SK-N-SH treated with all-trans-retinoic acid at 6 μM for 48 hours (cell line): Measurements from ENCODE around the gene RGS10.

ENCODE experiments used
- ATAC-seq: fragments of 200-7000 bp; cut with Tn5 transposase; 3 replicates; pipeline ENCODE4 v1.9.1; 2020; ENCODE audit warnings: mild to moderate bottlenecking, moderate library complexity
- ARNTL ChIP-seq: fragments of 450-650 bp; formaldehyde crosslinking; IDR thresholded peaks from 2 replicates; pipeline ENCODE4 v1.5.0; 2020; ENCODE audit warnings: low read depth, mild to moderate bottlenecking, moderate library complexity, borderline replicate concordance
- BACH2 ChIP-seq: fragments of 250-450 bp; sonication (Bioruptor Pico); IDR thresholded peaks from 2 replicates; pipeline ENCODE4 v1.9.0; 2021; ENCODE audit warnings: mild to moderate bottlenecking, borderline replicate concordance
- CREB5 ChIP-seq: fragments of 250-450 bp; sonication (Bioruptor Pico); IDR thresholded peaks from 2 replicates; pipeline ENCODE4 v1.5.1; 2020; ENCODE audit warnings: low read depth, mild to moderate bottlenecking, moderate library complexity
- CSDC2 ChIP-seq: fragments of 250-450 bp; sonication (Bioruptor Pico); IDR thresholded peaks from 2 replicates; pipeline ENCODE4 v1.5.0; 2020; ENCODE audit warnings: mild to moderate bottlenecking, moderate library complexity
- CSRNP3 ChIP-seq: fragments of 250-450 bp; sonication (Bioruptor Pico); IDR thresholded peaks from 2 replicates; pipeline ENCODE4 v1.5.1; 2021; ENCODE audit warnings: mild to moderate bottlenecking, moderate library complexity
- ESRRG ChIP-seq: fragments of 250-450 bp; sonication (Bioruptor Pico); IDR thresholded peaks from 2 replicates; pipeline ENCODE4 v1.6.1; 2021; ENCODE audit warnings: mild to moderate bottlenecking
- ISL1 ChIP-seq: fragments of 250-450 bp; sonication (Bioruptor Pico); IDR thresholded peaks from 2 replicates; pipeline ENCODE4 v2.1.2; 2022; ENCODE audit warnings: mild to moderate bottlenecking, moderate library complexity
- OSR1 ChIP-seq: fragments of 250-450 bp; sonication (Bioruptor Pico); IDR thresholded peaks from 2 replicates; pipeline ENCODE4 v1.8.0; 2022; ENCODE audit warnings: moderate library complexity, mild to moderate bottlenecking, inconsistent platforms
- PATZ1 ChIP-seq: fragments of 250-450 bp; sonication (Bioruptor Pico); IDR thresholded peaks from 2 replicates; pipeline ENCODE4 v1.8.0; 2020; ENCODE audit warnings: mild to moderate bottlenecking, moderate library complexity, borderline replicate concordance
- POU6F1 ChIP-seq: fragments of 250-450 bp; sonication (Bioruptor Pico); IDR thresholded peaks from 2 replicates; pipeline ENCODE4 v1.8.0; 2021; ENCODE audit warnings: low read depth, mild to moderate bottlenecking, moderate library complexity, borderline replicate concordance
- PPARA ChIP-seq: fragments of 250-450 bp; sonication (Bioruptor Pico); IDR thresholded peaks from 2 replicates; pipeline ENCODE4 v1.5.0; 2020; ENCODE audit warnings: mild to moderate bottlenecking, borderline replicate concordance
- SNAI2 ChIP-seq: fragments of 250-450 bp; sonication (Bioruptor Pico); IDR thresholded peaks from 2 replicates; pipeline ENCODE4 v1.5.0; 2020; ENCODE audit warnings: mild to moderate bottlenecking, moderate library complexity
- TCF4 ChIP-seq: fragments of 250-450 bp; sonication (Bioruptor Pico); IDR thresholded peaks from 2 replicates; pipeline ENCODE4 v1.8.0; 2021; ENCODE audit warnings: mild to moderate bottlenecking, moderate library complexity, borderline replicate concordance
- TSHZ2 ChIP-seq: fragments of 250-450 bp; sonication (Bioruptor Pico); IDR thresholded peaks from 2 replicates; pipeline ENCODE4 v1.5.0; 2020; ENCODE audit warnings: mild to moderate bottlenecking, moderate library complexity
- ZC3H10 ChIP-seq: fragments of 250-450 bp; sonication (Bioruptor Pico); IDR thresholded peaks from 2 replicates; pipeline ENCODE4 v1.5.1; 2021; ENCODE audit warnings: mild to moderate bottlenecking, moderate library complexity
- ZFP30 ChIP-seq: fragments of 450-650 bp; formaldehyde crosslinking; IDR thresholded peaks from 2 replicates; pipeline ENCODE4 v1.5.0; 2022; ENCODE audit warnings: mild to moderate bottlenecking, moderate library complexity
- ZNF565 ChIP-seq: fragments of 450-650 bp; formaldehyde crosslinking; conservative IDR thresholded peaks from 2 replicates; pipeline ENCODE4 v1.5.0; 2020; ENCODE audit warnings: low read depth, mild to moderate bottlenecking, moderate library complexity
- ZNF8 ChIP-seq: fragments of 450-650 bp; formaldehyde crosslinking; IDR thresholded peaks from 2 replicates; pipeline ENCODE4 v1.5.0; 2020; ENCODE audit warnings: mild to moderate bottlenecking, moderate library complexity

The RGS10 gene

GRCh38 chr10:119541459-119542356 is 811 bp downstream of the RGS10 start:
- ATAC-seq: no peak

More at GRCh38 chr10:119541459-119542356, 811 bp downstream of the RGS10 start:
- TF ChIP-seq ISL1 (CRISPR knock-in tag): no peak
- no peak for TF ChIP-seq TCF4 (CRISPR knock-in tag)
- TF ChIP-seq OSR1 (CRISPR knock-in tag): no peak
- no peak for TF ChIP-seq SNAI2 (CRISPR knock-in tag)
- no peak for TF ChIP-seq CSDC2 (CRISPR knock-in tag)
- TF ChIP-seq ZNF565 (CRISPR knock-in tag): no peak
- TF ChIP-seq POU6F1 (CRISPR knock-in tag): no peak
- no peak for TF ChIP-seq BACH2 (CRISPR knock-in tag)
- TF ChIP-seq ESRRG (CRISPR knock-in tag): no peak
- TF ChIP-seq ZC3H10 (CRISPR knock-in tag): no peak
- no peak for TF ChIP-seq PPARA
- no peak for TF ChIP-seq ARNTL (CRISPR knock-in tag)
- no peak for TF ChIP-seq CSRNP3 (CRISPR knock-in tag)
- TF ChIP-seq TSHZ2 (CRISPR knock-in tag): no peak
- no peak for TF ChIP-seq ZFP30 (CRISPR knock-in tag)
- TF ChIP-seq ZNF8 (CRISPR knock-in tag): no peak
- TF ChIP-seq PATZ1 (CRISPR knock-in tag): no peak
- no peak for TF ChIP-seq CREB5 (CRISPR knock-in tag)
